ENCODE measurements around the gene NPIPA1.
"Not testable (repeated sequence)": the region's sequence is repeated elsewhere in the genome, so short reads cannot be mapped to it uniquely, and the experiment has no call there.

Gene NPIPA1

DNA sequence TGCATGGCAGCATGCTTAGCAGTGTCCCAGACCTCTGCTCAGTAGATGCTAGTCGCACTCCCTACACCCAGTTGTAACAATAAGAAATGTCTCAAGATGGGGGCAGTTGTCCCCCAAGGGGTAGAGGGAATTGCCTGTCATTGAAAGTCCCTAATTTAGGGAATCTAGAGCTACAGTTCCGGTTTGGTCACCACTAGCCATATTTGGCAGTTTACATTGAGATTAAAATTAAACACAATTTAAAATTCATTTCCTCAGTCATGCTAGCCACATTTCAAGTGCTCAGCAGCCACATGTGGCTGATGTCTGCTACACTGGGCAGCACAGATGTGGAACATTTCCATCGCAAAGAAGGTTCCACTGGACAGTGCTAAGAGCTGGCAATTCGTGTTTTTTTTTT lies 41.7 kb downstream of the NPIPA1 start:
- DNase-seq = not testable (repeated sequence)

DNA sequence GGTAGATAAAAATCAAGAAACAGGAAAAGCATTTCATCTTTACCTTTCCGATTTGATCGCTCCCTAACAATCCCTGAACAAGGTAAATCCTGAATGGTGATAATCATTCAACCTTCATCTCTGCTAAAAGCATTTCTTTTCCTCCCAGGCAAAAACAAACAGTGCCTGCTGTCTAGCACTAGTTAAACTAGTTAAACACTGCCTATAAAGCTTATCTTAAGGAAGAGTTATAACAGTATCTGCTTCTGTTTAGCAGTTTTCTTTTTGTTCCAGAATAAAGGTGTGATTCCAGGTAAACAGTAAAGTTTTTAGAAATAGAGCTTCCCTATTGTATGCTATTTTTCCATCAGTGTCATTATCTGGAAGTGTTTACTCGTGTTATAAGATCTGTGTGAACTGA lies 44.0 kb downstream of the NPIPA1 start:
- not testable (repeated sequence) for DNase-seq

DNA sequence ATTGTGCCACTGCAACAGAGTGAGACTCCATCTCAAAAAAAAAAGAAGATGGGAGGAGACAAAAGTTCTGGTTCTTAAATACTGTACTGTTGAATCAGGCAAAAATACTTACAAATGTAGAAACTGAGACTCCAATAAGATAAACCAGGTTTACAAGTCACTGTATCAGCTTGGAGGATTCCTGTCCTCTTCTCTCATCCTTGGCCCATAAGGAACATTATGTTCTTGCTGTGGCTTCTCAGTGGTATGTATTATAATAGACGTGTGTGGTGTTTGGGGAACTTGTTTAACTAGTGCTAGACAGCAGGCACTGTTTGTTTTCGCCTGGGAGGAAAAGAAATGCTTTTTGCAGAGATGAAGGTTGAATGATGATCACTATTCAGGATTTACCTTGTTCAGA lies 45.3 kb downstream of the NPIPA1 start:
- not testable (repeated sequence) for DNase-seq

DNA sequence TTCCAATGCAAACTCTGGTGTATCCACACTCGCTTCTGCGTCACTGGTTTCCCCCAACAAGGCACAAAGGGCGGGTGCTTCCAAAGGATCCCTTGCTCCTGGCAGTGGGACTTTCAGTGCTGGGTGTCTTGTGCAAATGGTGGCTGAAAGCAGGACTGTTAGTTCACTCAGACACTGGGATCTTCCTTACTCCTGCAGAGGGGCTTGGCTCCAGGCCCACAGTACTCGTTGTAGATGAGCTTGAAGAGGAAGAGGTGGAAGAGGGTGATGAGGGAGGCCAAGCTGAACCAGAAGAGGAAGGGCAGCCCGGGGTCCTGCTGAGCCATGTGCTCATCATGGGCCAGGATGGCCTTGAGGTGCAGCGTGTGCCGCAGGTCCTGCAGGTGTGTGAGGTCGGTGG lies 50.8 kb downstream of the NPIPA1 start:
- not testable (repeated sequence) for DNase-seq

DNA sequence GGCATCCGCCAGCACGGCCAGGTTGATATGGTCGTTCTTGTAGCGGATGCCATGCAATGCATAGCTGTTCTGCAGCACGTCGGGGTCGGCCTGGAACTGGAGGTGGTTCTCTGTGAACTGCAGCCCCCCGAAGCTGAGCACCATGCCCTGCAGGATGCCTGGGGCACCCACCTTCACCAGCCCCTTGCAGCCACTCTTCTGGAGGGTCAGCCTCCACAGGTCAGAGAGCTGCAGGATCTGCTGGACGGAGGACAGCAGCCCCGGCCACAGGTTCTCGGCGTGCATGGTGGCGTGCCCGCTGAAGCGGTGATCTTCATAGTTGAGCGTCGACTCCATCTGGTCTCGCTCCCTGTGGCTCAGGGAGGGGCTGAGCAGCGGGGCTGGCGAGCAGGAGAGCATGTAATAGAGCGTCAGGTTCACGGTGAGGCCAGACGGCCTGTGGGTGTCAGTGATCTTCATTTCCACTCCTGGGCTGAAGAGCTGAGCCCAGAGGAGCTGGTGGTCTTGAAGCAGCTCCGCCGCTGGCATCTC lies 51.5 kb downstream of the NPIPA1 start:
- not testable (repeated sequence) for DNase-seq

DNA sequence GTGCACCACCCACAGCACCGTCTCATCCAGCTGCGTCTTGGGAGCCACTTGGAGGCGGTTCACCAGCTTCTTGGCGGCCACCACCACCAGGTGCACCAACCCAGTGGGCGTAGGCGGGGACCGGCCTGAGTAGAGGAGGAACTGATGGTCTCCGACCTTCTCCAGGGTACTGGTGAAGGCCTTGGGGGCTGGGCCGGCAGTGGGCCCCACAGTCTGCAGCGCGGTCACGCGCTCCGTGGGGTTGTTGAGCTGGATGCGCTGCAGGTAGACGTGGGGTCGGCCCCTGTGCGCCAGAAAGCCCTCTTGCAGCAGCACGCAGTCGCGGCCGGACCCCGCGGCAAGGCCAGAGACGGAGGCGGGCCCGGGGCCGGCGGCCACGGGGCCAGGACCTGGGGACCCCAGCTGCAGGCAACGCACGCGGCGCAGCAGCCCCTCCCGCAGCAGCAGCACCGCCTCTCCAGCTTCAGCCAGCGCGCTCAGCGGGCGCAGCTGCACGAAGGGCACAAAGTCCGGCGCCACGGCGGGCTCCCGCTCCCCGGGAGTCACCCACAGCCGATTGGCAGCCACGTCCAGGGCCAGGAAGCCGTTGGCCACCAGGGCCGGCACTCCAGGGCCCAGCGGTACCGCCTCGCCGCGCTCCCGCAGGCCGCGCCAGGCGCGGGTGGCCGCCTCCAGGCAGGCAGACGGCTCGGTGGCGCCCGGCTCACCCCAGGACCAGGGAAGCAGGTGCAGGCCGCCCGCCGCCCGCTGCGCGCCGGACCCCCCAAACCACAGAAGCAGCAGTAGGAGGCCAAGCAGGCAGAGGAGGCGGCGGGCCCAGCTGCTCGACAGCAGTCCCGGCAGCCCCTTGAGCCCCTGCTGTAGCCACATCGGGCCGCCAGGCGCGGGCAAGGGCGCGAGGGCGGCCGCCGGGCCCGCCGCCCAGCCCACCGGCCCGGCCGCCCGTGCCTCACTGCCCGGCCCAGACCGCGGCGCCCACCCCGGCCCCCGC lies 52.3 kb downstream of the NPIPA1 start:
- not testable (repeated sequence) for DNase-seq

DNA sequence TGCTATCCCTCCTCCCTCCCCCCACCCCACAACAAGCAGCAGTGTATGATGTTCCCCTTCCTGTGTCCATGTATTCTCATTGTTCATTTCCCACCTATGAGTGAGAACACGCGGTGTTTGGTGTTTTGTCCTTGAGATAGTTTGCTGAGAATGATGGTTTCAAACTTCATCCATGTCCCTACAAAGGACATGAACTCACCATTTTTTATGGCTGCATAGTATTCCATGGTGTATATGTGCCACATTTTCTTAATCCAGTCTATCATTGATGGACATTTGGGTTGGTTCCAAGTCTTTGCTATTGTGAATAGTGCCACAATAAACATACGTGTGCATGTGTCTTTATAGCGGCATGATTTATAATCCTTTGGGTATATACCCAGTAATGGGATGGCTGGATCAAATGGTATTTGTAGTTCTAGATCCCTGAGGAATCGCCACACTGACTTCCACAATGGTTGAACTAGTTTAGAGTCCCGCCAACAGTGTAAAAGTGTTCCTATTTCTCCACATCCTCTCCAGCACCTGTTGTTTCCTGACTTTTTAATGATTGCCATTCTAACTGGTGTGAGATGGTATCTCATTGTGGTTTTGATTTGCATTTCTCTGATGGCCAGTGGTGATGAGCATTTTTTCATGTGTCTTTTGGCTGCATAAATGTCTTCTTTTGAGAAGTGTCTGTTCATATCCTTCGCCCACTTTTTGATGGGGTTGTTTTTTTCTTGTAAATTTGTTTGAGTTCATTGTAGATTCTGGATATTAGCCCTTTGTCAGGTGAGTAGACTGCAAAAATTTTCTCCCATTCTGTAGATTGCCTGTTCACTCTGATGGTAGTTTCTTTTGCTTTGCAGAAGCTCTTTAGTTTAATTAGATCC lies 56.3 kb downstream of the NPIPA1 start:
- DNase-seq = not testable (repeated sequence)

DNA sequence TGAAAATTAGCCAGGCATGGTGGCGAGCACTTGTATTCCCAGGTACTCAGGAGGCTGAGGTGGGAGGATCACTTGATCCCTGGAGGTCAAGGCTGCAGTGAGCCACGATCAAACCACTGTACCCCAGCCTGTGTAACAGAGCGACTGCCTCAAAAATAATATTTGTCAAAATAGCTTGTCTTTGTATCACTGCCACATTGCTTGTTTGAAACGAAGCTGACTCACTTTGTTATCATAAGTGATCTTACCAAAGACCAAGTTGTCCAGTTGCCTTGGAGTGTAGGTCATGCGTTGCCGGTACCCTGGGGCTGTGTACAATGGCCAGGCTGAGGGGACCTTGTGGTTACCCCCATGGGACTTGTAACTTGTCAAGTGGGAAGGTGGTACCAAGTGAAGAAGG lies 59.5 kb downstream of the NPIPA1 start:
- not testable (repeated sequence) for DNase-seq

DNA sequence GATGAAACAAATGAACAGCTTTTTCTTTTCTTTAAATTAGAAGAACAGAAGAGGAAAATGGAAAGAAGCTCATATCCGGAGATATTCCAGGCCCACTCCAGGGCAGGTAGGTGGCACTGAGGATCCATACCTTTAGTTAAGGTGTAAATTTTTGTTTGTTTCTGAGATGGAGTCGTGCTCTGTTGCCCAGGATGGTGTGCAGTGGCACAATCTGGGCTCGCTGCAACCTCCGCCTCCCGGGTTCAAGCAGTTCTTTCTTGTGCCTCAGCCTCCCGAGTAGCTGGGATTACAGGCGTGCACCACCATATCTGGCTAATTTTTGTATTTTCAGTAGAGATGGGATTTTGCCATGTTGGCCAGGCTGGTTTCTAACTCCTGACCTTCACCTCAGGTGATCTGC lies 61.1 kb downstream of the NPIPA1 start:
- DNase-seq = not testable (repeated sequence)

DNA sequence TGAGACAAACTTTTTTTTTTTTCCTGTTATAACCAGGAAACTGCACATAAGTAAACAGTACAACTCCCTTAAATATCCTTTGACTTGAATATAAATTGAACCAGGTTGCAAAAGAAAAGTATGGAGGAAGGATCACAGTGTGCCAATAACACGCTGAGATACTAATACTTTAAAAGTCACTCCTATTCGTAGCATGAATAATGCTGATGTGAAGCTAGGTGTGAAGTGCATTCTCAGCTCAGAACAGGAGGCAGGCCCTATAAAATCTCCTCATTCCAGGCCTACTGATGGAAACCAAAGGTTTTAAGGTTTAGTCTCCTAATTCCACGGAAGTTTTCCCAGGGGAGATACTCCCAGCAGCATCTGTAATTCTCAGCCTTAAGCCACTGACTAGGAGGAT lies 62.6 kb downstream of the NPIPA1 start:
- DNase-seq = not testable (repeated sequence)

Data from SW 1271 (cell line).